Activated CD8-positive, alpha-beta memory T cell treated with anti-CD3 and anti-CD28 coated beads, Interleukin-2, amount 50 U/mL, for 24 hours (primary cell): ENCODE measurements around the gene FITM1.

ENCODE experiments used
- DNase-seq: peaks from one replicate; pipeline ENCODE4 v3.0.0-alpha.2; 2020; ENCODE audit errors: extremely low read depth

Gene FITM1

GRCh38 chr14:24119691-24120090, 10.8 kb upstream of the FITM1 start:
- DNase-seq, result no peak

- no peak for DNase-seq
Measured at GRCh38 chr14:24121210-24121609, 9.2 kb upstream of the FITM1 start.

GRCh38 chr14:24122416-24122815, 8.0 kb upstream of the FITM1 start:
- no peak for DNase-seq

DNA sequence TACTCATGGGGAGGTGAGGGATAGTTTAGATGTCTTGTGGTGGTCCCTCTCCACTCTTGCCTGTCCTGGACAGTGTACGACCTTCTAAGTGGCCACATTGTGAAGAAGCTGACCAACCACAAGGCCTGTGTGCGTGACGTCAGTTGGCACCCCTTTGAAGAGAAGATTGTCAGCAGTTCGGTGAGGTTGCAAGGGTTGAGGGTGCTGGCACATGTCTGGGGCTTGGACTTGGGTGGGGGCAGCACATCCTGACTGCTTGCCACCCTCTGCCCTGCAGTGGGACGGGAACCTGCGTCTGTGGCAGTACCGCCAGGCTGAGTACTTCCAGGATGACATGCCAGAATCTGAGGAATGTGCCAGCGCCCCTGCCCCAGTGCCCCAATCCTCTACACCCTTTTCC, 7.6 kb upstream of the FITM1 start:
- DNase-seq, result no peak

GRCh38 chr14:24123424-24124417, 6.7 kb upstream of the FITM1 start:
- no peak for DNase-seq

- no peak for DNase-seq
Measured at GRCh38 chr14:24126939-24127338, 3.5 kb upstream of the FITM1 start.

DNA sequence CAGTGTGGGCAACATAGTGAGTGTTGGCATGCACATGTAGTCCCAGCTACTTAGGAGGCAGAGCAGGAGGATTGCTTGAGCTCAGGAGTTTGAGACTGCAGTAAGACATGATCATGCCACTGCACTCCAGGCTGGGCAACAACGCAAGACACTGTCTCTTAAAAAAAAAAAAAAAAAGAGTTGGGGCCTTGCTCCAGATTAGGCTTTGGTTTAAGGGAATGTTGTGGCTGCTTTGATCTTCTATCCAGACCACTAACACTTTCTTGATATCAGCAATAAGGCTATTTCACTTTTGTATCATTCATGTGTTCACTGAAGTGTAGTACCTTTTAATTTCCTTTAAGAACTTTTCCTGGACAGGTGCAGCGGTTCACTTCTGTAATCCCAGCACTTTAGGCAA, 2.8 kb upstream of the FITM1 start:
- DNase-seq, result no peak

DNA sequence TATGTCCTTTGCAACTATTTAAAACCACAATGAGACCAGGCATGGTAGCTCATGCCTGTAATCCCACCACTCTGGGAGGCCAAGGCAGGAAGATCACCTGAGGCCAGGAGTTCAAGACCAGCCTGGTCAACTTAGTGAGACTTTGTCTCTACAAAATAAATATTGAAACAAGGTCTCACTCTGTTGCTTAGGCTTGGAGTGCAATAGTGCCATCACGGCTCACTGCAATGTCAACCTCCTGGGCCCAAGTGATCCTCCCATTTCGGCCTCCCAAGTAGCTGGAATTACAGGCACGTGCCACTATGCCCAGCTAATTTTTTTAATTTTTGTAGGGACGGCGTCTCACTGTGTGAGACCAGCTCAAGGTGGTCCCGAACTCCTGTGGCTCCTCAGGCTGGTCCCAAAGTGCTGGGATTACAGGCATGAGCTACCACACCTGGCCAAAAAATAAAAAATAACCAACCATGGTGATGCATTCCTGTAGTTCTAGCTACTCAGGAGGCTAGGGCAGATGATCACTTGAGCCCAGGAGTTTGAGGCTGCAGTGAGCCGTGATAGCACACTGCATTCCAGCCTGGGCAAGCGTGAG, 955 bp upstream of the FITM1 start:
- DNase-seq, result no peak

DNA sequence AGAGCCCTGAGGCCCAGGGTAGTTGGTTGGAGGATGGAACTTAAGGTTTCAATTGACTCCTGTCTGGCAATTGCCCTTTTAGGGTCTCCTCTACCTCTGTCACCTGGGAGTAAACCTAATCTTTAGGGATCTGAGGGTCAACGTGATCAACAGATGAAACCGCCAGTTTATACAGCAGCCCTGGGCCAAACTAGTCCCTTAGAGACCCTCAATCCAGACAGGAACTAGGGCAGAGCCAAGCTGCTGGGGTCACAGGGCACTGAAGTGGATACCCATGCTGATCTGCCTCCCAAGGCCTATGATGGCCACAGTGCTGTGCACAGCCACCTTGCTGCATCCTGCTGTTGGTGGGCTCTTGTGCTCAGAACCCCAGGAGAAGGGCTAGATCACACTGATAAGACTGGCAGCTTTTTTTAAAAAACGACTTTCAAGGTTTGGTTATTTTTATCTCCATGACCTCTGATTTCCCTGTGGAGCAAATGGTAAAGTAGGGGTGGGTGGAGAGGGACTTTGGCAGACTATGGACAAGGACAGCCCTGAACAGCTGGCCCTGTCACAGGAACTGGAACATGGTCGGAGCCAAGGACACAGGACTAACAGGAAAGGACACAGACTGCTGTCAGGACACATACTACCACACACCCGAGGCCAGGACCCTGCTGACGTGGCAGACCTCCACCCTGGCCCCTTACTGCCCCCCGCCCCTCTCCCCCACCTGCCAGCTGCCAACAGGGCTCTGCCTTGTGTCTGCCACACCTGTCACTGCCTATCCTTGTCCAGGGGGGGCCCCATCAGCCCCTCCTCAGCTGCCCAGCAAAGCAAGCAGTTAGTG, 474 bp downstream of the FITM1 start:
- no peak for DNase-seq

DNA sequence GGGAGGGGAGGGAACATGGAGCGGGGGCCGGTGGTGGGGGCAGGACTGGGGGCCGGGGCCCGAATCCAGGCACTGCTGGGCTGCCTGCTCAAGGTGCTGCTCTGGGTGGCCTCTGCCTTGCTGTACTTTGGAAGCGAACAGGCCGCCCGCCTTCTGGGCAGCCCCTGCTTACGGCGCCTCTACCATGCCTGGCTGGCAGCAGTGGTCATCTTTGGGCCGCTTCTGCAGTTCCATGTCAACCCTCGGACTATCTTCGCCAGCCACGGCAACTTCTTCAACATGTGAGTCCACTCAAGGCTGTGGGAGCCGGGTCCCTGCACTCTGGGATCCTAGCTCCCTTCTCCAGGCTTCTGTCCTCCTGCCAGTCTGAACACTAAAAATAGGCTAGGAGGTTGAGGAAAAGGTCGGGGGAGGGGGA, 1.1 kb downstream of the FITM1 start:
- DNase-seq, result no peak

DNA sequence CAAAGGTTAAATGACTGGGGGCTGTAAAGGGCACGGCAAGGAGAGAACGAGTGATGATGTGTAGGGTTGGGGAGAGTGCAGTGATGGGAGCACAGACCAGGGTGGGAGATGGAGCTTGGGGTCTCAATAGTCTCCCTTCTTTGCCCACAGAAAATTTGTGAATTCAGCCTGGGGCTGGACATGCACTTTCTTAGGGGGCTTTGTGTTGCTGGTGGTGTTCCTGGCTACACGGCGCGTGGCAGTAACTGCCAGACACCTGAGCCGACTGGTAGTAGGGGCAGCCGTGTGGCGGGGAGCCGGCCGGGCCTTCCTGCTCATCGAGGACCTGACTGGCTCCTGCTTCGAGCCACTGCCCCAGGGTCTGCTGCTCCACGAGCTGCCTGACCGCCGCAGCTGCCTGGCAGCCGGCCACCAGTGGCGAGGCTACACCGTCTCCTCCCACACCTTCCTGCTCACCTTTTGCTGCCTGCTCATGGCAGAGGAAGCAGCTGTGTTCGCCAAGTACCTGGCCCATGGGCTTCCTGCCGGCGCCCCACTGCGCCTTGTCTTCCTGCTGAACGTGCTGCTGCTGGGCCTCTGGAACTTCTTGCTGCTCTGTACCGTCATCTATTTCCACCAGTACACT, 1.7 kb downstream of the FITM1 start:
- no peak for DNase-seq

DNA sequence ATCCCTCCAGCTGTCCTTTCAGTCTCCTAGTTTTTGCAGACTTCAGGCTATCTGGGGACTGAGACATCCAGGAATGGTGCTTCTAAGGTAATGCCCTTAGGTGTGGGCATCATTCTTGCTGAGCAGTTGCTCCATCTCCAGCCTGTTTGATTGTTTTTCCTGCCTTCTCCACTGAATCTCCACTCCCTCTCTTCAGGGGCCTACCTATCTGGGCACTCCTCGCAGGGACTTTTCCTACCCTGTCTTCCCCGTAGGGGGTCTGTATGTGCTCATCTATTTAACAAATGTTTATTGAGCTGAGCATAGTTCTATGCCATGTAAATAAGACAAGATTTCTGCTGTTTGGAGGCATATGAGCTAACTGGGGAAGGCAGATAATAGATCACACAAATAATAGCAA, 2.5 kb downstream of the FITM1 start:
- DNase-seq, result no peak

DNA sequence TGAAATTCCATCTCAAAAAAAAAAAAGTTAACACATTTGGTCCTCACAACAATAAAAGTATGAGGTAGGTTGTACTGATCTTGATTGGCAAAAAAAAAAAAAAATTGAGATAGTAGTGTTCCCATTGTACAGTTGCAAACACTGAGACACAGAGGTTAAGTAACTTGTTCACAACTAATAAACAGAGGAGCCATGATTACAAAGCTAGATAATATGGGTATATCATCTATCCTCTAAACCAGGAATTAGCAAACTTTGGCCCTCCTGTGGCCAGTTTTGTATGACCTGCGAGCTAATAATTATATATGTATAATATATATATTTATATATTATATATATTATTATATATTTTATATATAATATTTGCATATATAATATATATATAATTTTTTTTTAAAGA, 3.3 kb downstream of the FITM1 start:
- no peak for DNase-seq

DNA sequence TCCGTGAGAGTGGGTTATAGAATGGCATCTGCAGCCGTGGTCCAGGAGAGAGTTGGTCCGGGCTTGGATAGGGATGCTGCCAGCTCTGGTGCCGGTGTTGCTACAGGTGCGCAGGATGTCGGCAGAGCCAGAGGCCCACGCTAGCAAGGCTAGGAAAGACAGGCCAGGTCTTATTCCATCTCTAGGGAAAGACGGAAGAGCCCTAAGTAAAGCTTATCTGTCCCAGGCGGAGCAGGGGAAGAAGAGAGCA, 5.0 kb downstream of the FITM1 start:
- DNase-seq, result no peak

- DNase-seq, result peak; percentile 77
Measured at GRCh38 chr14:24135834-24136683, 5.6 kb downstream of the FITM1 start, which contains the start of gene PSME1. TSS of gene PSME1 (plus strand) at chr14:24136194. CDS start at chr14:24136263, 69 bp downstream.

DNA sequence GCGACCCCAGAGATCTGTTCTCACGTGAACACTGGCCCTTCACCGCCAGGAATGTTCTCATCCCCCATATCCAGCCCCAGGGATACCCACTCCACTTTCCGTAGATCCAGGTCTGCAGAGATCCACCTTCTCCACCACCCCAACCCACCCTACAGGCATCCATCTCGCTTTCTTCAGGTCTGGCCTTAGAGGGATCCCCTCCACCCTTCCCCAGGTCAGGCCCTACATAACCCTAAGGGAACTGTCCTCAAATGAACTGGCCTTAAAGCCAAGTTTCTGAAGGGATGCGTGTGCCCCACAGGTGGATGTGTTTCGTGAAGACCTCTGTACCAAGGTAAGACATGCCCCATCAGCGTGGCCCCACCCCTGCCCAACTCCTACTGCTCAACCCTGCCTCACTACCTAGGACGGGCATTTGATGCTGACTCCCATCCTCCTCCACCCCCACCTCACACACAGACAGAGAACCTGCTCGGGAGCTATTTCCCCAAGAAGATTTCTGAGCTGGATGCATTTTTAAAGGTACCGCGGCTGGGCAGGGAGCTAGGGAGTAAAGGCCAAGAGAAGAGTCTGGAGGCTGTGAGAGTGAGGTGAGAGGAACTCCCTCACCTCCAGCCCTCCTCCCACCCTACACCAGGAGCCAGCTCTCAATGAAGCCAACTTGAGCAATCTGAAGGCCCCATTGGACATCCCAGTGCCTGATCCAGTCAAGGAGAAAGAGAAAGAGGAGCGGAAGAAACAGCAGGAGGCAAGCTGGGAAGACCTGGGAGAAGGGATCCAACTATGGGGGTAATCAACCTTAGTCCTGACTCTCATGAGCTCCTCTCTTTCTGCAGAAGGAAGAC, 6.4 kb downstream of the FITM1 start:
- no peak for DNase-seq

- DNase-seq, result no peak
Measured at GRCh38 chr14:24137529-24138395, 7.3 kb downstream of the FITM1 start.

- DNase-seq, result no peak
Measured at GRCh38 chr14:24138396-24139271, 8.2 kb downstream of the FITM1 start.
